Astrocyte (in vitro differentiated cells and primary cell): ENCODE measurements around the gene PHOSPHO2. TPM values are rescaled to one million over a fixed set of nuclear protein-coding genes. Genes with fewer than 3 reads are reported as not detected.

ENCODE experiments used
- DNase-seq: peaks from one replicate; pipeline ENCODE4 v3.0.0-alpha.2; 2010; ENCODE audit warnings: low read depth
- FAIRE-seq: peaks from 2 replicates; lab custom pipeline; 2011; peaks lifted over from hg19 to GRCh38; lab: Jason Lieb, UNC
- H2AFZ ChIP-seq: 2 replicates; pipeline ENCODE4 v1.6.0; 2012; ENCODE audit warnings: low read depth, low read length, inconsistent platforms
- H3K27ac ChIP-seq: 2 replicates; pipeline ENCODE4 v1.5.1; 2011; ENCODE audit warnings: low read depth, low read length, inconsistent platforms
- H3K27me3 ChIP-seq: 2 replicates; pipeline ENCODE4 v1.6.0; 2011; ENCODE audit warnings: low read length, inconsistent platforms; ENCODE audit not compliant: insufficient read depth
- H3K36me3 ChIP-seq: 2 replicates; pipeline ENCODE4 v1.5.1; 2011; ENCODE audit warnings: low read length, inconsistent platforms; ENCODE audit not compliant: insufficient read depth
- H3K4me1 ChIP-seq: 2 replicates; pipeline ENCODE4 v1.5.1; 2011; ENCODE audit warnings: low read length, inconsistent platforms; ENCODE audit not compliant: insufficient read depth
- H3K4me2 ChIP-seq: 2 replicates; pipeline ENCODE4 v1.6.0; 2012; ENCODE audit warnings: low read length, inconsistent platforms
- H3K4me3 ChIP-seq: 2 replicates; pipeline ENCODE4 v1.5.1; 2011; ENCODE audit warnings: low read depth, mild to moderate bottlenecking, low read length, inconsistent platforms; ENCODE audit not compliant: insufficient read depth
- H3K79me2 ChIP-seq: 2 replicates; pipeline ENCODE4 v1.6.0; 2012; ENCODE audit warnings: mild to moderate bottlenecking, low read length, inconsistent platforms; ENCODE audit not compliant: insufficient read depth
- H3K9ac ChIP-seq: 2 replicates; pipeline ENCODE4 v1.6.0; 2012; ENCODE audit warnings: mild to moderate bottlenecking, low read length, inconsistent platforms
- H3K9me3 ChIP-seq: 2 replicates; pipeline ENCODE4 v1.5.1; 2012; ENCODE audit warnings: low read depth, mild to moderate bottlenecking, low read length, inconsistent platforms; ENCODE audit not compliant: insufficient read depth
- H4K20me1 ChIP-seq: 2 replicates; pipeline ENCODE4 v1.6.0; 2012; ENCODE audit warnings: low read length, inconsistent platforms; ENCODE audit not compliant: insufficient read depth
- H3K27ac Mint-ChIP-seq: one replicate; pipeline ENCODE4 v1.8.0; 2021; ENCODE audit warnings: mild to moderate bottlenecking, mixed read lengths; ENCODE audit not compliant: unreplicated experiment
- H3K27me3 Mint-ChIP-seq: one replicate; pipeline ENCODE4 v1.8.0; 2021; ENCODE audit warnings: low read depth, mixed read lengths; ENCODE audit not compliant: unreplicated experiment
- H3K36me3 Mint-ChIP-seq: one replicate; pipeline ENCODE4 v1.8.0; 2021; ENCODE audit warnings: low read depth, mixed read lengths; ENCODE audit not compliant: unreplicated experiment
- H3K4me1 Mint-ChIP-seq: one replicate; pipeline ENCODE4 v1.8.0; 2021; ENCODE audit warnings: low read depth, mixed read lengths; ENCODE audit not compliant: unreplicated experiment
- H3K4me3 Mint-ChIP-seq: one replicate; pipeline ENCODE4 v1.8.0; 2021; ENCODE audit warnings: mild to moderate bottlenecking, moderate library complexity, mixed read lengths; ENCODE audit not compliant: unreplicated experiment
- H3K9me3 Mint-ChIP-seq: one replicate; pipeline ENCODE4 v1.8.0; 2021; ENCODE audit warnings: mild to moderate bottlenecking, mixed read lengths; ENCODE audit not compliant: unreplicated experiment
- EZH2 ChIP-seq: IDR thresholded peaks from 2 replicates; pipeline ENCODE4 v1.6.1; 2012; ENCODE audit warnings: mild to moderate bottlenecking, low read length, inconsistent platforms; ENCODE audit not compliant: insufficient read depth
- total RNA-seq: library from RNA; stranded (reverse); gene quantifications from 2 replicates; pipeline ENCODE4 v1.2.1, GENCODE V29; 2021
- TF ChIP-seq, protein P1 (sequence below): IDR thresholded peaks from 2 replicates; pipeline ENCODE4 v1.5.1; 2011; ENCODE audit warnings: low read depth, mild to moderate bottlenecking, inconsistent platforms, low read length, moderate library complexity; ENCODE audit not compliant: insufficient read depth

Gene PHOSPHO2
- total RNA-seq, 1 donor from 2014 or later, result 3.0 TPM

DNA sequence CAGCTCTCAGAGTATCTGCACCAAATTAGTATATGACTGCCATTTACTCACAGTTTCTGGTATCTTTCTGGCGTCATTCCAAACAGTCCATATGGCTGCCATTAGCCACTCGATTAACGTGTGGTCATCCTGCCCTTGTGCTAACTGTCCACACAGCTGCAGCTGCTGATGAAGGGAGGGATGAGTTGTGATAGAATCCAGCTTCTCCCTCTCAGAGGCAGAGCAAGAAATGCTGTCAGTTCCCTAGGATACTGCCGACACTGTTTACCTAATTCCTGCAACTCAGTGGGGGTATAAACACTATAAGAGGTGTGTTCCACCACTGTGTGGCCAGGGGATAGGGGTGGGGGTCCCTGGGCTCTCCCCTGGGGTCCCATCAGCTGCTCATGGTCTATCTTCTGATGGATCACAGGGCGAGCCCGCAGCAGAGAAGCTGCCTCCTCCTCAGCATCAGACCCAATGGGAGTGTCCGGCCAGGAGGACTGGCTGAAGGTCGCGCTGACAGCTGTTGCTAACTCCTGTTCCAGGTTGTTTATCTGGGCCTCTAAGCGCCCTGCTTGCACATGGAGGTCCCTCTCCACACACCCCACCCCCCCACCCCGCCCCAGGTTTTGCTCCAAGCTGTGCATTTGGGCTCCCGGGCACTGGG is 22.1 kb downstream of the PHOSPHO2 start:
- Histone ChIP-seq H3K4me2 (peak overlapping the region; percentile 39), H3K9ac (no peak overlapping the region), H3K27ac (no peak overlapping the region), H2AFZ (no peak overlapping the region), H3K36me3 (no peaks in the 10 kb centered on the region), H3K79me2 (no peaks in the 10 kb centered on the region), H3K4me1 (no peaks in the 10 kb centered on the region), H4K20me1 (no peaks in the 10 kb centered on the region), H3K9me3 (no peaks in the 10 kb centered on the region), H3K4me3 (no peak overlapping the region), H3K27me3 (no peaks in the 10 kb centered on the region)
- Mint-ChIP-seq H3K4me1 (peaks cover 4% of the 10 kb centered on the region), H3K36me3 (peaks cover 2% of the 10 kb centered on the region), H3K27me3 (no peaks in the 10 kb centered on the region), H3K4me3 (no peak overlapping the region), H3K9me3 (peaks cover 2% of the 10 kb centered on the region), H3K27ac (no peak overlapping the region)
- FAIRE-seq, result no peak
- DNase-seq, result peak; percentile 36
- TF ChIP-seq EZH2, result no peak
- TF ChIP-seq, protein P1, sequence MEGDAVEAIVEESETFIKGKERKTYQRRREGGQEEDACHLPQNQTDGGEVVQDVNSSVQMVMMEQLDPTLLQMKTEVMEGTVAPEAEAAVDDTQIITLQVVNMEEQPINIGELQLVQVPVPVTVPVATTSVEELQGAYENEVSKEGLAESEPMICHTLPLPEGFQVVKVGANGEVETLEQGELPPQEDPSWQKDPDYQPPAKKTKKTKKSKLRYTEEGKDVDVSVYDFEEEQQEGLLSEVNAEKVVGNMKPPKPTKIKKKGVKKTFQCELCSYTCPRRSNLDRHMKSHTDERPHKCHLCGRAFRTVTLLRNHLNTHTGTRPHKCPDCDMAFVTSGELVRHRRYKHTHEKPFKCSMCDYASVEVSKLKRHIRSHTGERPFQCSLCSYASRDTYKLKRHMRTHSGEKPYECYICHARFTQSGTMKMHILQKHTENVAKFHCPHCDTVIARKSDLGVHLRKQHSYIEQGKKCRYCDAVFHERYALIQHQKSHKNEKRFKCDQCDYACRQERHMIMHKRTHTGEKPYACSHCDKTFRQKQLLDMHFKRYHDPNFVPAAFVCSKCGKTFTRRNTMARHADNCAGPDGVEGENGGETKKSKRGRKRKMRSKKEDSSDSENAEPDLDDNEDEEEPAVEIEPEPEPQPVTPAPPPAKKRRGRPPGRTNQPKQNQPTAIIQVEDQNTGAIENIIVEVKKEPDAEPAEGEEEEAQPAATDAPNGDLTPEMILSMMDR, result no peak

DNA sequence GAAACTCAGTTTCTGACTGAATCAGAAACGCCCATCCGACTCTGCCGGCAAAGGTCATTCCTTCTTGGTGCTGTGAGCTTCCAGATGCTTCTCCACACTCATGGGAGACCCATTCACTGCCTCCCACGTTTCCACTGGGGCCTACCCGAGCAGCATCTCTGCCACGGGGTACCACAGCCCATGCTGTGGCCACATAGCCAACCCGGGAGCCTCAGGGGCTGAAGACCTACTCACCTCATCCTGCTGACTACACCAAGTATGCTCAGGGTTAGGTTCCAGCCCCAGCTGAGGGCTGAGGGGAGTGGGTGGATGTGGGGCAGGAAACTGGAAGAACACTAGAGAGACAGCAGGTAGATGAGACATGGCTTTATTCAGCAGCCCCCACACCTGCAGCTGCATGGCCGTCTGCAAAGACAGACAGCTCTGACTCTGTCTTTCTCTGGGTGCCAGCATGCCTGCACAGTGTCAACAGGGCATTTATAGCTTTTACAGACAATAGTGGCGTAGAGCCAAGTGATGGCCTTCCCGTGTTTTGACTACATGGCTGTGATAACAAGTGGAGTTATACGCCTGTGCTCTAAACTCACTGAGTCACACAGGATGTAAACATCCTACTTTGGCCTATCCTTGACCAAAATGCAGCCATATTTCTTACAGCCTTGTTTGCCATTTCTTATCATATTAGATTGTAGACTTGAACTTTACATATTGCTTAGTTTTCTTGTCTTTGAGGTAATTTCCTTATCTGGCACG is 22.8 kb downstream of the PHOSPHO2 start:
- TF ChIP-seq, protein P1, result no peak
- no peak for TF ChIP-seq EZH2
- no peak overlapping the region for H2AFZ ChIP-seq
- FAIRE-seq, result no peak

DNA sequence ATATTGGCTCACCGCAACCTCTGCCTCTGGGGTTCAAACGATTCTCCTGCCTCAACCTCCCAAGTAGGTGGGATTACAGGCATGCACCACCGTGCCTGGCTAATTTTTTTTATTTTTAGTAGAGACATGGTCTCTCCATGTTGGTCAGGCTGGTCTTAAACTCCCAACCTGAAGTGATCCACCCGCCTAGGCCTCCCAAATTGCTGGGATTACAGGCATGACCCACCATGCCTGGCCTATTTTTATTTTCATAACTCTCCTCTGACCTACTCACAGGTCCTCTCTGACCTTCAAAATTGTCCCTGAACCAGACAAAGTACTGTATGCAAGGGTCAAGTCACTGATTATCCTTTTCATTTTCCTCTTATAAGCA is 23.4 kb downstream of the PHOSPHO2 start:
- Histone ChIP-seq H3K36me3 (no peaks in the 10 kb centered on the region), H3K4me2 (no peak overlapping the region), H3K27me3 (no peaks in the 10 kb centered on the region), H3K9ac (no peak overlapping the region), H3K4me3 (no peak overlapping the region), H3K9me3 (no peaks in the 10 kb centered on the region), H2AFZ (no peak overlapping the region), H3K79me2 (no peaks in the 10 kb centered on the region), H3K27ac (no peak overlapping the region), H4K20me1 (no peaks in the 10 kb centered on the region), H3K4me1 (no peaks in the 10 kb centered on the region)
- H3K27me3 Mint-ChIP-seq, result no peaks in the 10 kb centered on the region
- H3K27ac Mint-ChIP-seq, result no peak overlapping the region
- peaks cover 4% of the 10 kb centered on the region for H3K4me1 Mint-ChIP-seq
- H3K36me3 Mint-ChIP-seq, result no peaks in the 10 kb centered on the region
- DNase-seq (no peak), FAIRE-seq (no peak)
- H3K4me3 Mint-ChIP-seq, result no peak overlapping the region
- TF ChIP-seq, protein P1, result no peak
- no peak for TF ChIP-seq EZH2
- H3K9me3 Mint-ChIP-seq, result no peaks in the 10 kb centered on the region

More for the DNA sequence above, 22.8 kb downstream of the PHOSPHO2 start:
- no peak for DNase-seq
- peaks cover 4% of the 10 kb centered on the region for H3K4me1 Mint-ChIP-seq
- Histone ChIP-seq H3K79me2 (no peaks in the 10 kb centered on the region), H3K9me3 (no peaks in the 10 kb centered on the region), H3K4me2 (no peak overlapping the region), H3K9ac (no peak overlapping the region), H3K27me3 (no peaks in the 10 kb centered on the region), H3K4me1 (no peaks in the 10 kb centered on the region), H4K20me1 (no peaks in the 10 kb centered on the region), H3K27ac (no peak overlapping the region), H3K36me3 (no peaks in the 10 kb centered on the region), H3K4me3 (no peak overlapping the region)
- H3K36me3 Mint-ChIP-seq, result no peaks in the 10 kb centered on the region
- no peak overlapping the region for H3K4me3 Mint-ChIP-seq
- no peaks in the 10 kb centered on the region for H3K9me3 Mint-ChIP-seq
- no peaks in the 10 kb centered on the region for H3K27me3 Mint-ChIP-seq
- no peak overlapping the region for H3K27ac Mint-ChIP-seq
